HS-27A (cell line): ENCODE data around the gene MCTP1.
"Not testable (repeated sequence)": the region's sequence is repeated elsewhere in the genome, so short reads cannot be mapped to it uniquely, and the experiment has no call there.

Experiments
- DNase-seq: peaks from one replicate; pipeline ENCODE4 v3.0.0-alpha.2; 2012; ENCODE audit warnings: low read depth, missing footprints

MCTP1 gene

GRCh38 chr5:95178046-95178651 is 106.7 kb downstream of the MCTP1 start:
- DNase-seq = peak; percentile 88

GRCh38 chr5:95177456-95177855 is 107.4 kb downstream of the MCTP1 start:
- DNase-seq = no peak

- no peak for DNase-seq
Measured at GRCh38 chr5:95175106-95175505, 109.8 kb downstream of the MCTP1 start.

GRCh38 chr5:95172659-95173058 is 112.2 kb downstream of the MCTP1 start:
- DNase-seq = no peak

GRCh38 chr5:95164861-95165260 is 120.0 kb downstream of the MCTP1 start:
- no peak for DNase-seq

GRCh38 chr5:95163079-95163478 is 121.8 kb downstream of the MCTP1 start:
- DNase-seq = no peak

GRCh38 chr5:95162231-95162992 is 122.5 kb downstream of the MCTP1 start:
- no peak for DNase-seq

GRCh38 chr5:95159603-95160002 is 125.3 kb downstream of the MCTP1 start:
- DNase-seq = no peak

GRCh38 chr5:95155888-95156287 is 129.0 kb downstream of the MCTP1 start:
- no peak for DNase-seq

- no peak for DNase-seq
Measured at GRCh38 chr5:95153511-95153910, 131.4 kb downstream of the MCTP1 start.

- no peak for DNase-seq
Measured at GRCh38 chr5:95152535-95152934, 132.4 kb downstream of the MCTP1 start.

- DNase-seq = no peak
Measured at GRCh38 chr5:95152131-95152530, 132.8 kb downstream of the MCTP1 start.

- DNase-seq = no peak
Measured at GRCh38 chr5:95151694-95152093, 133.2 kb downstream of the MCTP1 start.

- DNase-seq = no peak
Measured at GRCh38 chr5:95149387-95149786, 135.5 kb downstream of the MCTP1 start.

GRCh38 chr5:95148453-95148852 is 136.4 kb downstream of the MCTP1 start:
- peak; percentile 51 for DNase-seq

GRCh38 chr5:95143858-95144257 is 141.0 kb downstream of the MCTP1 start:
- DNase-seq = not testable (repeated sequence)

GRCh38 chr5:95142145-95142544 is 142.7 kb downstream of the MCTP1 start:
- no peak for DNase-seq

- no peak for DNase-seq
Measured at GRCh38 chr5:95141141-95141540, 143.8 kb downstream of the MCTP1 start.

GRCh38 chr5:95134326-95134725 is 150.6 kb downstream of the MCTP1 start:
- DNase-seq = no peak

GRCh38 chr5:95132096-95132495 is 152.8 kb downstream of the MCTP1 start:
- no peak for DNase-seq

- no peak for DNase-seq
Measured at GRCh38 chr5:95130941-95131340, 154.0 kb downstream of the MCTP1 start.

- no peak for DNase-seq
Measured at GRCh38 chr5:95124731-95125130, 160.2 kb downstream of the MCTP1 start.

GRCh38 chr5:95124101-95124500 is 160.8 kb downstream of the MCTP1 start:
- DNase-seq = no peak

GRCh38 chr5:95114902-95115301 is 170.0 kb downstream of the MCTP1 start:
- DNase-seq = no peak
